Caco-2 (cell line): ENCODE results near the gene TNRC18. TPM values are rescaled to one million over a fixed set of nuclear protein-coding genes. Genes with fewer than 3 reads are reported as not detected.
A peak's percentile ranks its signal among the peaks of the same experiment; 100 is the strongest.

Source experiments
- BruUV-seq: library from RNA; stranded (reverse); fragments of 400-500 nt; replicated peaks from 2 replicates; lab custom pipeline; 2021; lab: Mats Ljungman, UMichigan
- CTCF ChIA-PET: fragments of 300-600 bp; sonication (Branson Sonifier 250); formaldehyde crosslinking; loops from one replicate; lab custom pipeline; 2022; ENCODE audit warnings: antibody characterized with exemption; lab: Charles Lee
- POLR2A ChIA-PET: fragments of 300-600 bp; sonication (Branson Sonifier 250); formaldehyde crosslinking; loops from one replicate; lab custom pipeline; 2022; ENCODE audit warnings: antibody characterized with exemption; lab: Charles Lee
- DNase-seq, 2 experiments: peaks; one replicate each; pipeline versions ENCODE4 v3.0.0 to v3.0.0-alpha.2; 2020 to 2022
- H3K27me3 ChIP-seq: replicated peaks from 2 replicates; pipeline ENCODE4 v1.6.0; 2011; ENCODE audit warnings: low read length; ENCODE audit not compliant: control insufficient read depth, insufficient read depth
- H3K36me3 ChIP-seq: 2 replicates; pipeline ENCODE4 v1.5.1; 2011; ENCODE audit warnings: low read length; ENCODE audit not compliant: control insufficient read depth, insufficient read depth
- H3K4me1 ChIP-seq: fragments of 250-450 bp; sonication (Bioruptor Pico); 2 replicates; pipeline ENCODE4 v1.5.1; 2020; ENCODE audit warnings: mild to moderate bottlenecking
- H3K4me3 ChIP-seq: 2 replicates; pipeline ENCODE4 v1.5.1; 2011; ENCODE audit warnings: low read depth, mild to moderate bottlenecking, control low read depth, low read length
- H3K9me3 ChIP-seq: fragments of 250-450 bp; sonication (Bioruptor Pico); 2 replicates; pipeline ENCODE4 v1.5.1; 2020; ENCODE audit warnings: mild to moderate bottlenecking, moderate library complexity
- H3K27ac Mint-ChIP-seq: one replicate; pipeline ENCODE4 v1.8.0; 2022; ENCODE audit warnings: mixed read lengths; ENCODE audit not compliant: unreplicated experiment
- H3K27me3 Mint-ChIP-seq: one replicate; pipeline ENCODE4 v1.8.0; 2022; ENCODE audit warnings: mixed read lengths; ENCODE audit not compliant: insufficient read depth, unreplicated experiment
- H3K36me3 Mint-ChIP-seq: one replicate; pipeline ENCODE4 v1.8.0; 2022; ENCODE audit warnings: mild to moderate bottlenecking, mixed read lengths; ENCODE audit not compliant: insufficient read depth, unreplicated experiment
- H3K4me1 Mint-ChIP-seq: one replicate; pipeline ENCODE4 v1.8.0; 2022; ENCODE audit warnings: low read depth, mixed read lengths; ENCODE audit not compliant: unreplicated experiment
- H3K4me3 Mint-ChIP-seq: one replicate; pipeline ENCODE4 v1.8.0; 2022; ENCODE audit warnings: mild to moderate bottlenecking, moderate library complexity, mixed read lengths; ENCODE audit not compliant: unreplicated experiment
- H3K9me3 Mint-ChIP-seq: one replicate; pipeline ENCODE4 v1.8.0; 2022; ENCODE audit warnings: mixed read lengths; ENCODE audit not compliant: unreplicated experiment
- intact Hi-C: fragments of 100-400 bp; cut with micrococcal nuclease; formaldehyde crosslinking; loops from one replicate; pipeline ENCODE4 v1.10.0; 2022; ENCODE audit not compliant: unreplicated experiment
- total RNA-seq: library from RNA; stranded (reverse); gene quantifications from 2 replicates; pipeline ENCODE4 v1.2.3, GENCODE V29; 2022
- TF ChIP-seq, protein P1 (sequence below), 2 experiments: fragments of 200-600 bp in 1 of 2; IDR thresholded peaks; 1 replicate in 1 of 2; 2 replicates in 1 of 2; pipeline versions ENCODE4 v1.5.1 to v1.8.0; 2011 to 2022; ENCODE audit warnings: antibody characterized with exemption in 1 of 2, control low read depth in 1 of 2, inconsistent platforms in 1 of 2, low read depth in 1 of 2, low read length in 1 of 2, mild to moderate bottlenecking in 1 of 2, moderate library complexity in 1 of 2; ENCODE audit not compliant: insufficient read depth in 1 of 2, severe bottlenecking in 1 of 2, unreplicated experiment in 1 of 2

The TNRC18 gene
- total RNA-seq, 1 experiment from 2014 or later = 75.6 TPM

DNA sequence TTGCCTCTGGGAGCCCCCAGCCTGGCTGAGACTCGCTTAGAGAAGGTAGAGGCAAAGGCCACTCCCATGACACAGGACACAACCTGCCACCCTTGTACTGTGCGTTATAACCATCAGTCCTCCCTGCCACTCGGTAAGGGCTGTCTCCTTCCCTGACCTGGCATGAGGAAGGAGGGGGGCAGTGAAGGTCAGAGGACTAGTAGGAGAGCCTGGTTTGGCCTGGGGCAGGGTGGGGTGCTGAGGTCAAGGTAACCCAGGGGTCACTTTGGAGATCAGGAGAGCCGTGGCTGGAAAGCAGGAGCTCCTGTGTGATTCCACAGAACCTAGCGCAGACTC is 6.9 kb upstream of the TNRC18 start:
- CTCF ChIA-PET = interaction anchor here (1.1 kb wide), 2 partner anchors 9 to 11 kb away, joined by 3 to 14 read pairs; no protein-coding TSS in a partner anchor
- TF ChIP-seq, protein P1, sequence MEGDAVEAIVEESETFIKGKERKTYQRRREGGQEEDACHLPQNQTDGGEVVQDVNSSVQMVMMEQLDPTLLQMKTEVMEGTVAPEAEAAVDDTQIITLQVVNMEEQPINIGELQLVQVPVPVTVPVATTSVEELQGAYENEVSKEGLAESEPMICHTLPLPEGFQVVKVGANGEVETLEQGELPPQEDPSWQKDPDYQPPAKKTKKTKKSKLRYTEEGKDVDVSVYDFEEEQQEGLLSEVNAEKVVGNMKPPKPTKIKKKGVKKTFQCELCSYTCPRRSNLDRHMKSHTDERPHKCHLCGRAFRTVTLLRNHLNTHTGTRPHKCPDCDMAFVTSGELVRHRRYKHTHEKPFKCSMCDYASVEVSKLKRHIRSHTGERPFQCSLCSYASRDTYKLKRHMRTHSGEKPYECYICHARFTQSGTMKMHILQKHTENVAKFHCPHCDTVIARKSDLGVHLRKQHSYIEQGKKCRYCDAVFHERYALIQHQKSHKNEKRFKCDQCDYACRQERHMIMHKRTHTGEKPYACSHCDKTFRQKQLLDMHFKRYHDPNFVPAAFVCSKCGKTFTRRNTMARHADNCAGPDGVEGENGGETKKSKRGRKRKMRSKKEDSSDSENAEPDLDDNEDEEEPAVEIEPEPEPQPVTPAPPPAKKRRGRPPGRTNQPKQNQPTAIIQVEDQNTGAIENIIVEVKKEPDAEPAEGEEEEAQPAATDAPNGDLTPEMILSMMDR (IDR thresholded peaks at IDR 0.05; ENCODE audit: insufficient read depth in 1 of 2, low read depth in 1 of 2, low read length in 1 of 2, severe bottlenecking in 1 of 2, unreplicated experiment in 1 of 2) = no peak
- Histone ChIP-seq H3K9me3 (peaks cover 13% of the 10 kb centered on the region), H3K27me3 (no peaks in the 10 kb centered on the region), H3K4me3 (peak overlapping the region; percentile 85), H3K36me3 (peaks cover 5% of the 10 kb centered on the region), H3K4me1 (peaks cover 7% of the 10 kb centered on the region)
- BruUV-seq = no TSS peak
- peak overlapping the region; percentile 91 for H3K4me3 Mint-ChIP-seq
- no peak for DNase-seq
- H3K27me3 Mint-ChIP-seq = no peaks in the 10 kb centered on the region
- H3K4me1 Mint-ChIP-seq = peaks cover 15% of the 10 kb centered on the region
- intact Hi-C loops = no loop called here
- H3K36me3 Mint-ChIP-seq = peaks cover 97% of the 10 kb centered on the region
- H3K27ac Mint-ChIP-seq = peak overlapping the region; percentile 97
- POLR2A ChIA-PET = interaction anchor here (0.6 to 1.0 kb wide), 4 partner anchors 9 to 1752 kb away, joined by 3 to 6 read pairs (median 4); partner anchors contain the start of gene C1GALT1
- H3K9me3 Mint-ChIP-seq = peaks cover 6% of the 10 kb centered on the region

DNA sequence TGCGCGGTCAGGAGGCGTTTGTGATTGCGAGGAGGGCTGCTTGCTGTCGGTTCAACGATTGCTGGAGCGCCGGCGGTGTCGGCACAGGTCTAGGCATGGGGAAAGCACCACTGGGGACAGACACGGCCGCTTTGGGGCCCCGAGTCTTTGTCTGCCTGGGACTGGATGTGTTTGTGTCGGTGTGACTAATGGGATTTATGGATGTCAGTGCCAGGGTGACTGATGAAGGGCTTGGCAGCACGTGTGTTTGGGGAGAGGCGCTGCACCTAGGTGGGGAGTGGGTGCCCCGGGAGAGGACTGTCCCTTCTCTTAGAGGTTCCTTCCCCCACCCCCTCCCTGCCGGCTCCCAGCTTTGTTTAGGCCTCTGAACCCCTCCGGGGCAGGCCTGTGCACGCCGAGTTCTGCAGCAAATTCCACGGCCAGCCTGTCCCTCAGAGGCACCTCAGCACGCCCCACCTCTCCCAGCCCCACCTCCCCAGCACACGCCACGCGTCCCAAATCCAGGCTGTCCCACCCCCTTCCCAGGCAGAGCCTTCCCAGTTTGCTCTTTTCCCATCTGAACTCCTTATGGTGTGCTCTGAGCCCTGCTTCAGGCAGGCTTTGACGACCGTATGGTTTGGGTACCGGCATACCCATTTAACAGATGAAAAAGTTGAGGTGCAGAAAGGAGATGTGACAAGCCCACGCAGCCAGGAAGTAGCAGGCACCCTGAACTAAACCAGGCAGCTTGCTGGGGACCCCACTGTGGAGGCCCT is 6.4 kb upstream of the TNRC18 start:
- no TSS peak for BruUV-seq
- Mint-ChIP-seq H3K9me3 (peaks cover 6% of the 10 kb centered on the region), H3K27ac (peak overlapping the region; percentile 97), H3K4me1 (peaks cover 15% of the 10 kb centered on the region), H3K4me3 (peak overlapping the region; percentile 91), H3K36me3 (peaks cover 95% of the 10 kb centered on the region), H3K27me3 (no peaks in the 10 kb centered on the region)
- H3K27me3 ChIP-seq = no peaks in the 10 kb centered on the region
- intact Hi-C loops = no loop called here
- POLR2A ChIA-PET = interaction anchor here (0.6 to 1.0 kb wide), 4 partner anchors 8 to 1752 kb away, joined by 3 to 6 read pairs (median 4); partner anchors contain the start of gene C1GALT1
- peak; percentile 78 to 90 for DNase-seq
- H3K9me3 ChIP-seq = peaks cover 9% of the 10 kb centered on the region; the same call in 1 of the 2 replicates
- peaks cover 4% of the 10 kb centered on the region for H3K36me3 ChIP-seq
- peak overlapping the region; percentile 85 for H3K4me3 ChIP-seq
- TF ChIP-seq, protein P1 (IDR thresholded peaks at IDR 0.05; ENCODE audit: insufficient read depth in 1 of 2, low read depth in 1 of 2, low read length in 1 of 2, severe bottlenecking in 1 of 2, unreplicated experiment in 1 of 2) = no peak
- CTCF ChIA-PET = interaction anchor here (1.1 to 1.2 kb wide), 4 partner anchors 8 to 190 kb away, joined by 3 to 14 read pairs (median 4); no protein-coding TSS in a partner anchor
- H3K4me1 ChIP-seq = peaks cover 7% of the 10 kb centered on the region

DNA sequence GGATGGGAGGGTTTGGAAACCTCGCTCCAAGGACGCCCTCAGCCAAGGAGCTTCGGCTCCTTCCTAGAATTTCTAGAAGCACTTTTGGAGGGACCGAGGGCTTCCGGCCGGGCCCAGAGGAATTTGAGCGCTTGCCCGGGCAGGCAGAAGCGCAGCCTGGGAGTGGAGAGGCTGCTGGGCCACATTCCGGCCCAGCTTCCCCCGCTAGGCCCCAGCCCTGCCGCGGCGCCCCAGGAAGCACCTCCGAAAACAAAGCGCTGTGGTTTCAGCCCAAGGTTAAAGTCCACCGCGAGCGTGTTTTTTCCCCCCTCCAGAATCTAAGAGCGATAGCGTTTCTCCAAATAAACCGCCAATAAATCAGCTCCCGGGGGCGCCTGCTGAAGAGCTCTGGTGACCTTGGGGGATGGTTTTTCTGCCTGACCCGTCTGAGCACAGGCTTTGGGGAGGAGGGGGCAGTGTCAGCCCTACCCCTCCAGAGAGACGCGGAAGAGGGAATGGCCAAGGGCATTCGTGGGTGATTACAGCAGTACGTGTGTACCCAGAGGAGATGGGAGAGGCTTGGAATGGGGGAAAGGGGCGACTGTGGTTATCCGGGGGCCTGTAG is 5.7 kb upstream of the TNRC18 start:
- peaks cover 4% of the 10 kb centered on the region for H3K36me3 ChIP-seq
- peak overlapping the region; percentile 91 for H3K4me3 Mint-ChIP-seq

More for the DNA sequence above, 5.7 kb upstream of the TNRC18 start:
- H3K4me3 ChIP-seq = peak overlapping the region; percentile 85
- H3K4me1 ChIP-seq = peaks cover 7% of the 10 kb centered on the region
- 0 out of 2 replicates have a peak, but pooled peaks cover 8% of the 10 kb centered on the region for H3K9me3 ChIP-seq
- H3K27ac Mint-ChIP-seq = peak overlapping the region; percentile 97
- ChIA-PET CTCF (interaction anchor here (1.1 to 1.2 kb wide), 3 partner anchors 21 to 189 kb away, joined by 3 to 17 read pairs (median 5); no protein-coding TSS in a partner anchor), POLR2A (interaction anchor here (1.0 kb wide), 2 partner anchors 7 to 30 kb away, joined by 3 to 6 read pairs; no protein-coding TSS in a partner anchor)
- no peaks in the 10 kb centered on the region for H3K27me3 Mint-ChIP-seq
- peaks cover 6% of the 10 kb centered on the region for H3K9me3 Mint-ChIP-seq
- no peaks in the 10 kb centered on the region for H3K27me3 ChIP-seq
- peaks cover 15% of the 10 kb centered on the region for H3K4me1 Mint-ChIP-seq
- intact Hi-C loops = no loop called here
- BruUV-seq = no TSS peak
- peaks cover 94% of the 10 kb centered on the region for H3K36me3 Mint-ChIP-seq
- TF ChIP-seq, protein P1 (IDR thresholded peaks at IDR 0.05; ENCODE audit: insufficient read depth in 1 of 2, low read depth in 1 of 2, low read length in 1 of 2, severe bottlenecking in 1 of 2, unreplicated experiment in 1 of 2) = no peak
- DNase-seq = peak; percentile 85 to 92
